ENCODE data around the gene DPF3.

- TF ChIP-seq MLX (CRISPR knock-in tag; IDR thresholded peaks at IDR 0.05), result no peak
- no peak for TF ChIP-seq CTCF (IDR thresholded peaks at IDR 0.05)
- TF ChIP-seq MAX (CRISPR knock-in tag; IDR thresholded peaks at IDR 0.05), result no peak
- TF ChIP-seq CREB1 (CRISPR knock-in tag; IDR thresholded peaks at IDR 0.05), result no peak
- TF ChIP-seq PREB (CRISPR knock-in tag; IDR thresholded peaks at IDR 0.05; ENCODE audit: borderline replicate concordance), result no peak
- TF ChIP-seq PRDM15 (CRISPR knock-in tag; IDR thresholded peaks at IDR 0.05), result no peak
- no peak for TF ChIP-seq ESRRA (CRISPR knock-in tag; IDR thresholded peaks at IDR 0.05; ENCODE audit: borderline replicate concordance)
- no peak for TF ChIP-seq USF1 (CRISPR knock-in tag; IDR thresholded peaks at IDR 0.05)
- no peak for TF ChIP-seq ZNF121 (CRISPR knock-in tag; IDR thresholded peaks at IDR 0.05)
- no peak for TF ChIP-seq ZNF671 (CRISPR knock-in tag; IDR thresholded peaks at IDR 0.05)
- TF ChIP-seq NR2C2 (CRISPR knock-in tag; IDR thresholded peaks at IDR 0.05), result no peak
- no peak for TF ChIP-seq ELF4 (CRISPR knock-in tag; IDR thresholded peaks at IDR 0.05; ENCODE audit: low read depth)
Measured at GRCh38 chr14:72686101-72686500, 207.8 kb downstream of the DPF3 start.
